HepG2 (cell line): Measurements from ENCODE around the gene NME1. TPM values are rescaled to one million over a fixed set of nuclear protein-coding genes. Genes with fewer than 3 reads are reported as not detected.

Experiments
- ATAC-seq: fragments of 200-7000 bp; cut with Tn5 transposase; 3 replicates; pipeline ENCODE4 v1.9.1; 2020; ENCODE audit warnings: mild to moderate bottlenecking, moderate library complexity
- BruUV-seq: library from RNA; stranded (reverse); fragments of 400-500 nt; replicated peaks from 2 replicates; lab custom pipeline; 2021; lab: Mats Ljungman, UMichigan
- CTCF ChIA-PET: fragments of 300-600 bp; formaldehyde crosslinking; extraction: SDS; loops from one replicate; lab custom pipeline; 2021; ENCODE audit warnings: low total read pairs, inconsistent platforms, low intra/inter-chr PET ratio; lab: Yijun Ruan, JAX
- POLR2A ChIA-PET: fragments of 350-600 bp; sonication (Branson Sonifier 250); formaldehyde crosslinking; loops from one replicate; lab custom pipeline; 2020; ENCODE audit warnings: antibody characterized with exemption, inconsistent platforms; lab: Yijun Ruan, JAX
- DNase-seq: peaks from one replicate; pipeline ENCODE4 v3.0.0-alpha.2; 2015; ENCODE audit warnings: low spot score
- FAIRE-seq: peaks from 3 replicates; lab custom pipeline; 2011; peaks lifted over from hg19 to GRCh38; lab: Jason Lieb, UNC
- H2AFZ ChIP-seq: one replicate; pipeline ENCODE4 v1.6.1; 2011; ENCODE audit warnings: low read length, inconsistent platforms
- H3K27ac ChIP-seq: fragments of 300-600 bp; 3 replicates; pipeline ENCODE4 v1.8.0; 2011; ENCODE audit warnings: mixed run types, mild to moderate bottlenecking, mixed read lengths, low read length, inconsistent platforms; ENCODE audit not compliant: insufficient read depth; ENCODE audit errors: extremely low read length
- H3K27me3 ChIP-seq, 2 experiments: fragments of 200-600 bp in 1 of 2; 2 replicates in 1 of 2; 3 replicates in 1 of 2; pipeline versions ENCODE4 v1.6.0 to v1.8.0; 2011; ENCODE audit warnings: low read length in 2 of 2, mild to moderate bottlenecking in 2 of 2, moderate library complexity in 2 of 2, inconsistent platforms in 1 of 2; ENCODE audit not compliant: insufficient read depth in 2 of 2, control insufficient read depth in 1 of 2
- H3K36me3 ChIP-seq, 2 experiments: fragments of 200-600 bp in 1 of 2; replicated peaks in 1 of 2; 2 replicates in 1 of 2; 3 replicates in 1 of 2; pipeline versions ENCODE4 v1.5.1 to v1.8.0; 2011; ENCODE audit warnings: low read length in 2 of 2, inconsistent platforms in 1 of 2; ENCODE audit not compliant: insufficient read depth in 2 of 2, control insufficient read depth in 1 of 2
- H3K4me1 ChIP-seq: 2 replicates; pipeline ENCODE4 v1.5.1; 2012; ENCODE audit warnings: low read length, inconsistent platforms; ENCODE audit not compliant: insufficient read depth
- H3K4me2 ChIP-seq: 2 replicates; pipeline ENCODE4 v1.6.0; 2011; ENCODE audit warnings: low read depth, low read length, inconsistent platforms
- H3K4me3 ChIP-seq, 3 experiments: fragments of 200-600 bp in 1 of 3; sonication (generic), shearing (Covaris generic) in 1 of 3; replicated peaks in 1 of 3; 2 replicates each; pipeline ENCODE4 v1.5.1; 2011 to 2016; ENCODE audit warnings: low read length in 3 of 3, inconsistent platforms in 2 of 3, low read depth in 2 of 3, mild to moderate bottlenecking in 2 of 3, control low read depth in 1 of 3, mixed read lengths in 1 of 3; ENCODE audit not compliant: insufficient read depth in 1 of 3
- H3K79me2 ChIP-seq: one replicate; pipeline ENCODE4 v1.6.1; 2011; ENCODE audit warnings: low read length, inconsistent platforms; ENCODE audit not compliant: insufficient read depth
- H3K9ac ChIP-seq: 2 replicates; pipeline ENCODE4 v1.6.0; 2011; ENCODE audit warnings: mild to moderate bottlenecking, low read depth, low read length, inconsistent platforms; ENCODE audit not compliant: insufficient read depth
- H3K9me3 ChIP-seq: 2 replicates; pipeline ENCODE4 v1.5.1; 2012; ENCODE audit warnings: mild to moderate bottlenecking, low read length
- H4K20me1 ChIP-seq: 2 replicates; pipeline ENCODE4 v1.6.0; 2011; ENCODE audit warnings: inconsistent platforms, mild to moderate bottlenecking, low read length, moderate library complexity; ENCODE audit not compliant: insufficient read depth
- HMGA1 ChIP-seq: sonication (generic); formaldehyde crosslinking; conservative IDR thresholded peaks from 2 replicates; pipeline ENCODE4 v1.4.0; 2020; ENCODE audit warnings: missing genetic modification reagents
- MYNN ChIP-seq: sonication (generic); formaldehyde crosslinking; IDR thresholded peaks from 2 replicates; pipeline ENCODE4 v1.4.0; 2020; ENCODE audit warnings: mild to moderate bottlenecking, low read depth, missing genetic modification reagents
- NFYB ChIP-seq: sonication (generic); formaldehyde crosslinking; IDR thresholded peaks from 2 replicates; pipeline ENCODE4 v1.4.0; 2020; ENCODE audit warnings: missing genetic modification reagents
- PBX2 ChIP-seq: IDR thresholded peaks from 2 replicates; pipeline ENCODE4 v1.6.1; 2016; ENCODE audit warnings: control low read depth
- POLR2G ChIP-seq: fragments of 200-400 bp; formaldehyde crosslinking; IDR thresholded peaks from 2 replicates; pipeline ENCODE4 v1.6.1; 2018; ENCODE audit warnings: mild to moderate bottlenecking, low read depth, low read length, moderate library complexity
- RARG ChIP-seq: sonication (generic); formaldehyde crosslinking; IDR thresholded peaks from 2 replicates; pipeline ENCODE4 v1.4.0; 2020; ENCODE audit warnings: low read depth, mild to moderate bottlenecking, missing genetic modification reagents
- SMC3 ChIP-seq: IDR thresholded peaks from 2 replicates; pipeline ENCODE4 v1.6.1; 2011; ENCODE audit warnings: low read length, improper control_type of control experiment
- SNRNP70 ChIP-seq: fragments of 200-400 bp; formaldehyde crosslinking; IDR thresholded peaks from 2 replicates; pipeline ENCODE4 v1.6.1; 2017; ENCODE audit warnings: mild to moderate bottlenecking, low read depth, low read length, moderate library complexity
- SRSF4 ChIP-seq: fragments of 200-400 bp; formaldehyde crosslinking; IDR thresholded peaks from one replicate; pipeline ENCODE4 v1.6.1; 2018; ENCODE audit warnings: mild to moderate bottlenecking, low read depth, low read length, moderate library complexity; ENCODE audit not compliant: poor library complexity, severe bottlenecking
- TGIF2 ChIP-seq: IDR thresholded peaks from 2 replicates; pipeline ENCODE4 v1.6.1; 2016; ENCODE audit warnings: control low read depth, missing compliant biosample characterization
- UBTF ChIP-seq: sonication (generic); formaldehyde crosslinking; IDR thresholded peaks from 2 replicates; pipeline ENCODE4 v1.4.0; 2020; ENCODE audit warnings: mild to moderate bottlenecking, missing genetic modification reagents
- ZNF383 ChIP-seq: sonication (generic); formaldehyde crosslinking; IDR thresholded peaks from 2 replicates; pipeline ENCODE4 v1.4.0; 2020; ENCODE audit warnings: missing genetic modification reagents, mild to moderate bottlenecking, borderline replicate concordance
- ZNF557 ChIP-seq: sonication (generic); formaldehyde crosslinking; IDR thresholded peaks from 2 replicates; pipeline ENCODE4 v1.4.0; 2020; ENCODE audit warnings: missing genetic modification reagents
- ZNF740 ChIP-seq: sonication (generic); formaldehyde crosslinking; IDR thresholded peaks from 2 replicates; pipeline ENCODE4 v1.4.0; 2020; ENCODE audit warnings: missing genetic modification reagents
- ZNF792 ChIP-seq: IDR thresholded peaks from 2 replicates; pipeline ENCODE4 v1.6.1; 2016
- whole genome bisulfite sequencing: methylation state at CpG from one replicate; pipeline ENCODE4 v1.1.6; 2017; ENCODE audit warnings: low lambda C conversion rate; 5-methylcytosine and 5-hydroxymethylcytosine counted together
- in situ Hi-C: cut with HindIII; loops from 2 replicates; pipeline ENCODE4 v1.10.0; 2017; ENCODE audit warnings: low pct_unique_long_range_greater_than_20kb; ENCODE audit not compliant: extremely low pct_ligation_motif_present
- intact Hi-C: fragments of 100-400 bp; cut with micrococcal nuclease; formaldehyde crosslinking; loops from one replicate; pipeline ENCODE4 v1.10.0; 2022; ENCODE audit not compliant: unreplicated experiment
- polyA plus RNA-seq, 8 experiments: library from polyadenylated mRNA; depleted of rRNA in 3 of 8; stranded (reverse) in 7 of 8; unstranded in 1 of 8; fragments of >200 nt; fragmentation: Illumina TruSeq in 4 of 8; extraction: Trizol in 4 of 8; gene quantifications; 2 replicates each; pipeline versions ENCODE4 v1.2.1 to v1.2.3, GENCODE V29; 2011 to 2016; ENCODE audit warnings: low read depth in 4 of 8, missing spikeins in 1 of 8, mixed read lengths in 1 of 8; ENCODE audit not compliant: insufficient read depth in 1 of 8
- total RNA-seq, 5 experiments: library from RNA; depleted of rRNA; stranded (reverse); fragments of >200 nt; fragmentation: Illumina TruSeq; extraction: Trizol; gene quantifications; 2 replicates each; pipeline ENCODE4 v1.2.3, GENCODE V29; 2016; ENCODE audit warnings: low read depth in 1 of 5
- TF ChIP-seq, protein P1 (sequence below): sonication (generic); formaldehyde crosslinking; IDR thresholded peaks from 2 replicates; pipeline ENCODE4 v1.5.1; 2020; ENCODE audit warnings: missing genetic modification reagents, mild to moderate bottlenecking, borderline replicate concordance

NME1 gene
- total and polyA plus RNA-seq, 2 of the 13 experiments (the other 11 are each of a cell fraction or from before 2014, with no cell fraction given): 295 to 516 TPM

DNA sequence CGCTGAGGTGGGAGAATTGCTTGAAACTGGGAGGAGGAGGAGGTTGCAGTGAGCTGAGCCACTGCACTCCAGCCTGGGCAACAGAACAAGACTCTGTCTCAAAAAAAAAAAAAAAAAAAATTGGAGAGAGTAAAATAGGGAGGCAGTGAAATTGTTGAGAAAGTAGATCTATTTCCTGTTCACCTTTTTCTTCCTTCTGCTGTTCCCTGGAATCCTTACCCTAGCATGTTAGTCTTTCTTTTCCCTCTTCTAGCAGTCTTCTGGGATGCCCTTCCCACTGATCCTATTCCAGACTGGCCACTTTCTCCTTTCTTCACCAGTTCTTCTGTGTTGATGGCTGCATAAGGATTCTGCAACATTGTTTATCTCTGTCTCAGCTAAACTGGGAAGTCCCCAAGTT lies 16.0 kb downstream of the NME1 start:
- H3K27me3 ChIP-seq: no peaks in the 10 kb centered on the region
- peaks cover 17 to 47% of the 10 kb centered on the region in 2 experiments for H3K36me3 ChIP-seq
- FAIRE-seq: no peak
- H3K4me3 ChIP-seq: no peak overlapping the region
- intact Hi-C loops: loop anchor here (5.0 kb wide), 1 partner anchor 167 kb away; no protein-coding TSS in a partner anchor
- POLR2A ChIA-PET: no interaction called here
- 94% methylated on average over 1 of the region's 1 CpG for WGBS
- CTCF ChIA-PET: no interaction called here
- no peak overlapping the region for H3K4me2 ChIP-seq
- no peak for ATAC-seq
- H3K9me3 ChIP-seq: no peaks in the 10 kb centered on the region
- no peak for DNase-seq
- no peak overlapping the region for H3K27ac ChIP-seq
- no peaks in the 10 kb centered on the region for H4K20me1 ChIP-seq
- H3K4me1 ChIP-seq: peaks cover 32% of the 10 kb centered on the region
- no peak overlapping the region for H2AFZ ChIP-seq
- in situ Hi-C loops: no loop called here
- no peak for TF ChIP-seq PBX2 (CRISPR knock-in tag)
- TF ChIP-seq, protein P1, sequence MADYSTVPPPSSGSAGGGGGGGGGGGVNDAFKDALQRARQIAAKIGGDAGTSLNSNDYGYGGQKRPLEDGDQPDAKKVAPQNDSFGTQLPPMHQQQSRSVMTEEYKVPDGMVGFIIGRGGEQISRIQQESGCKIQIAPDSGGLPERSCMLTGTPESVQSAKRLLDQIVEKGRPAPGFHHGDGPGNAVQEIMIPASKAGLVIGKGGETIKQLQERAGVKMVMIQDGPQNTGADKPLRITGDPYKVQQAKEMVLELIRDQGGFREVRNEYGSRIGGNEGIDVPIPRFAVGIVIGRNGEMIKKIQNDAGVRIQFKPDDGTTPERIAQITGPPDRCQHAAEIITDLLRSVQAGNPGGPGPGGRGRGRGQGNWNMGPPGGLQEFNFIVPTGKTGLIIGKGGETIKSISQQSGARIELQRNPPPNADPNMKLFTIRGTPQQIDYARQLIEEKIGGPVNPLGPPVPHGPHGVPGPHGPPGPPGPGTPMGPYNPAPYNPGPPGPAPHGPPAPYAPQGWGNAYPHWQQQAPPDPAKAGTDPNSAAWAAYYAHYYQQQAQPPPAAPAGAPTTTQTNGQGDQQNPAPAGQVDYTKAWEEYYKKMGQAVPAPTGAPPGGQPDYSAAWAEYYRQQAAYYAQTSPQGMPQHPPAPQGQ (CRISPR knock-in tag): no peak
- no peak for TF ChIP-seq SMC3
- TF ChIP-seq SNRNP70: no peak
- TF ChIP-seq ZNF383 (CRISPR knock-in tag): no peak
- no peak for TF ChIP-seq MYNN (CRISPR knock-in tag)
- no peak for TF ChIP-seq RARG (CRISPR knock-in tag)
- TF ChIP-seq HMGA1 (CRISPR knock-in tag): no peak
- TF ChIP-seq SRSF4: no peak
- no peak for TF ChIP-seq ZNF740 (CRISPR knock-in tag)
- TF ChIP-seq ZNF792 (CRISPR knock-in tag): no peak
- no peak for TF ChIP-seq UBTF (CRISPR knock-in tag)
- TF ChIP-seq ZNF557 (CRISPR knock-in tag): no peak
- no peak for TF ChIP-seq POLR2G
- TF ChIP-seq NFYB (CRISPR knock-in tag): no peak
- no peak for TF ChIP-seq TGIF2 (CRISPR knock-in tag)
- peaks cover 17% of the 10 kb centered on the region for H3K79me2 ChIP-seq
- no TSS peak for BruUV-seq
- no peak overlapping the region for H3K9ac ChIP-seq
